HCT116 (cell line): ENCODE results near the gene PPM1A. TPM values are rescaled to one million over a fixed set of nuclear protein-coding genes. Genes with fewer than 3 reads are reported as not detected.

ENCODE experiments used
- ATAC-seq: fragments of 200-7000 bp; cut with Tn5 transposase; 2 replicates; pipeline ENCODE4 v1.9.1; 2020; ENCODE audit warnings: mild to moderate bottlenecking, moderate library complexity
- BruUV-seq: library from RNA; stranded (reverse); fragments of 400-500 nt; replicated peaks from 2 replicates; lab custom pipeline; 2021; lab: Mats Ljungman, UMichigan
- CTCF ChIA-PET: fragments of 300-600 bp; sonication (Branson Sonifier 250); formaldehyde crosslinking; loops from one replicate; lab custom pipeline; 2021; ENCODE audit warnings: antibody characterized with exemption; lab: Charles Lee
- POLR2A ChIA-PET: fragments of 300-600, 350-600 bp; sonication (Branson Sonifier 250); formaldehyde crosslinking; loops from one replicate; lab custom pipeline; 2021; ENCODE audit warnings: antibody characterized with exemption; lab: Charles Lee
- RAD21 ChIA-PET, 2 experiments: fragments of 300-600 bp; sonication (Branson Sonifier 250); formaldehyde crosslinking; loops; one replicate each; lab custom pipeline; 2023; ENCODE audit warnings: low total read pairs in 2 of 2; ENCODE audit not compliant: uncharacterized antibody in 2 of 2, unreplicated experiment in 2 of 2, low non-redundant PET in 1 of 2; lab: Charles Lee
- DNase-seq: peaks from one replicate; pipeline ENCODE4 v3.0.0-alpha.2; 2010; ENCODE audit warnings: low read depth, low spot score
- H2AFZ ChIP-seq: fragments of 200-600 bp; shearing (Covaris generic), sonication (generic); 2 replicates; pipeline ENCODE4 v1.6.1; 2017; ENCODE audit warnings: low read depth, mixed run types, mixed read lengths, antibody characterized with exemption, low read length; ENCODE audit not compliant: poor library complexity, severe bottlenecking
- H3K27ac ChIP-seq: 2 replicates; pipeline ENCODE4 v1.5.1; 2012; ENCODE audit warnings: low read depth, low read length
- H3K27me3 ChIP-seq: fragments of 200-600 bp; sonication (generic); 2 replicates; pipeline ENCODE4 v1.6.1; 2016; ENCODE audit warnings: mixed run types, low read length, mixed read lengths; ENCODE audit not compliant: insufficient read depth
- H3K36me3 ChIP-seq, 2 experiments: fragments of 200-500 bp in 1 of 2; fragments of 200-600 bp in 1 of 2; sonication (Bioruptor generic) in 1 of 2; sonication (generic) in 1 of 2; 2 replicates each; pipeline versions ENCODE4 v1.5.1 to v1.6.1; 2014 to 2016; ENCODE audit warnings: low read length in 2 of 2, inconsistent platforms in 1 of 2, mixed read lengths in 1 of 2, mixed run types in 1 of 2; ENCODE audit not compliant: insufficient read depth in 2 of 2, control insufficient read depth in 1 of 2
- H3K4me1 ChIP-seq, 2 experiments: fragments of 200-600 bp in 1 of 2; sonication (generic) in 1 of 2; 2 replicates each; pipeline versions ENCODE4 v1.5.1 to v1.6.1; 2012 to 2017; ENCODE audit warnings: low read length in 2 of 2, inconsistent platforms in 1 of 2, mild to moderate bottlenecking in 1 of 2, mixed read lengths in 1 of 2, mixed run types in 1 of 2, moderate library complexity in 1 of 2; ENCODE audit not compliant: insufficient read depth in 2 of 2, control insufficient read depth in 1 of 2
- H3K4me2 ChIP-seq: fragments of 200-600 bp; sonication (generic); 2 replicates; pipeline ENCODE4 v1.6.1; 2017; ENCODE audit warnings: mixed run types, low read length, mixed read lengths
- H3K4me3 ChIP-seq, 2 experiments: fragments of 200-600 bp in 1 of 2; sonication (generic) in 1 of 2; replicated peaks in 1 of 2; 2 replicates each; pipeline ENCODE4 v1.5.1; 2011 to 2016; ENCODE audit warnings: low read length in 2 of 2, control low read depth in 1 of 2, low read depth in 1 of 2, mild to moderate bottlenecking in 1 of 2, mixed read lengths in 1 of 2, mixed run types in 1 of 2
- H3K79me2 ChIP-seq: fragments of 200-600 bp; sonication (generic); 2 replicates; pipeline ENCODE4 v1.6.1; 2017; ENCODE audit warnings: mild to moderate bottlenecking, mixed run types, low read length, moderate library complexity, mixed read lengths; ENCODE audit not compliant: insufficient read depth
- H3K9ac ChIP-seq: fragments of 200-600 bp; sonication (generic); 2 replicates; pipeline ENCODE4 v1.6.1; 2016; ENCODE audit warnings: low read length, mixed read lengths
- H3K9me2 ChIP-seq: fragments of 200-600 bp; sonication (generic), shearing (Covaris generic); 2 replicates; pipeline ENCODE4 v1.6.1; 2017; ENCODE audit warnings: mixed run types, mild to moderate bottlenecking, moderate library complexity; ENCODE audit not compliant: insufficient read depth
- H3K9me3 ChIP-seq, 2 experiments: fragments of 200-500 bp in 1 of 2; fragments of 200-600 bp in 1 of 2; sonication (Bioruptor generic) in 1 of 2; sonication (generic) in 1 of 2; 2 replicates each; pipeline ENCODE4 v1.6.1; 2014 to 2017; ENCODE audit warnings: low read length in 2 of 2, mixed read lengths in 2 of 2, inconsistent platforms in 1 of 2, low read depth in 1 of 2, mild to moderate bottlenecking in 1 of 2, mixed run types in 1 of 2, moderate library complexity in 1 of 2; ENCODE audit not compliant: control insufficient read depth in 1 of 2, insufficient read depth in 1 of 2
- H4K20me1 ChIP-seq: fragments of 200-600 bp; sonication (generic), shearing (Covaris generic); 2 replicates; pipeline ENCODE4 v1.6.1; 2017; ENCODE audit warnings: mixed run types, mild to moderate bottlenecking, moderate library complexity; ENCODE audit not compliant: insufficient read depth
- ATF3 ChIP-seq: IDR thresholded peaks from 2 replicates; pipeline ENCODE4 v1.6.1; 2012
- CBX3 ChIP-seq: IDR thresholded peaks from 2 replicates; pipeline ENCODE4 v1.6.1; 2012; ENCODE audit warnings: low read depth
- CEBPB ChIP-seq: IDR thresholded peaks from 2 replicates; pipeline ENCODE4 v1.6.1; 2012; ENCODE audit warnings: low read depth
- EGR1 ChIP-seq: IDR thresholded peaks from 2 replicates; pipeline ENCODE4 v1.6.1; 2012; ENCODE audit warnings: low read depth
- ELF1 ChIP-seq: IDR thresholded peaks from 2 replicates; pipeline ENCODE4 v1.6.1; 2012; ENCODE audit warnings: low read depth, borderline replicate concordance
- EZH2 ChIP-seq: fragments of 200-600 bp; sonication (generic); IDR thresholded peaks from 2 replicates; pipeline ENCODE4 v1.6.1; 2017; ENCODE audit warnings: antibody characterized with exemption, mixed run types
- EZH2phosphoT487 ChIP-seq: fragments of 200-600 bp; IDR thresholded peaks from 2 replicates; pipeline ENCODE4 v1.6.1; 2018; ENCODE audit warnings: antibody characterized with exemption, borderline replicate concordance
- FOSL1 ChIP-seq: IDR thresholded peaks from 2 replicates; pipeline ENCODE4 v1.6.1; 2012; ENCODE audit warnings: low read depth
- MAX ChIP-seq: IDR thresholded peaks from 2 replicates; pipeline ENCODE4 v1.6.1; 2012
- POLR2AphosphoS5 ChIP-seq: IDR thresholded peaks from 2 replicates; pipeline ENCODE4 v1.6.1; 2011; ENCODE audit warnings: mild to moderate bottlenecking, low read depth, low read length, moderate library complexity
- REST ChIP-seq: IDR thresholded peaks from 2 replicates; pipeline ENCODE4 v1.6.1; 2012; ENCODE audit warnings: low read depth
- SIN3A ChIP-seq: IDR thresholded peaks from 2 replicates; pipeline ENCODE4 v1.6.1; 2012; ENCODE audit warnings: low read depth
- SP1 ChIP-seq: IDR thresholded peaks from 2 replicates; pipeline ENCODE4 v1.6.1; 2012; ENCODE audit warnings: low read depth
- TCF7L2 ChIP-seq: IDR thresholded peaks from 2 replicates; pipeline ENCODE4 v1.7.0; 2011; ENCODE audit warnings: borderline replicate concordance, inconsistent platforms; ENCODE audit not compliant: insufficient read depth, insufficient read length; ENCODE audit errors: extremely low read depth
- YY1 ChIP-seq: IDR thresholded peaks from 2 replicates; pipeline ENCODE4 v1.6.1; 2011; ENCODE audit warnings: low read length, low read depth, moderate library complexity, mild to moderate bottlenecking; ENCODE audit not compliant: insufficient replicate concordance; ENCODE audit errors: extremely low read depth
- ZNF274 ChIP-seq: fragments of 200-500 bp; sonication (Bioruptor generic); IDR thresholded peaks from 2 replicates; pipeline ENCODE4 v1.6.1; 2014; ENCODE audit warnings: mild to moderate bottlenecking, low read depth, low read length, inconsistent platforms
- intact Hi-C: fragments of 100-400 bp; cut with micrococcal nuclease; formaldehyde crosslinking; loops from 2 replicates; pipeline ENCODE4 v1.10.0; 2022
- total RNA-seq: library from RNA; stranded (reverse); gene quantifications from one replicate; pipeline ENCODE4 v1.2.1, GENCODE V29; 2021; ENCODE audit not compliant: unreplicated experiment

Gene PPM1A
- total RNA-seq, 1 experiment from 2014 or later: 32.8 TPM

- no peak overlapping the region for H3K9ac ChIP-seq
- H3K4me3 ChIP-seq: no peak overlapping the region
- TF ChIP-seq EZH2phosphoT487 (no peak), SP1 (no peak), CBX3 (no peak), EGR1 (no peak), TCF7L2 (no peak), MAX (no peak), EZH2 (no peak), YY1 (no peak), POLR2AphosphoS5 (no peak)
- DNase-seq (no peak), ATAC-seq (no peak)
- no peaks in the 10 kb centered on the region for H4K20me1 ChIP-seq
- no peak overlapping the region for H3K4me2 ChIP-seq
- H3K36me3 ChIP-seq: no peaks in the 10 kb centered on the region
- POLR2A ChIA-PET: no interaction called here
- H3K4me1 ChIP-seq: no peaks in the 10 kb centered on the region
- H3K9me3 ChIP-seq: no peaks in the 10 kb centered on the region
- no peaks in the 10 kb centered on the region for H3K27me3 ChIP-seq
- no peak overlapping the region for H3K27ac ChIP-seq
- H2AFZ ChIP-seq: no peak overlapping the region
- intact Hi-C loops: no loop called here
- CTCF ChIA-PET: no interaction called here
- RAD21 ChIA-PET: no interaction called here
- no peaks in the 10 kb centered on the region for H3K79me2 ChIP-seq
- no TSS peak for BruUV-seq
- no peaks in the 10 kb centered on the region for H3K9me2 ChIP-seq
Measured at GRCh38 chr14:60343571-60344071, 94.6 kb downstream of the PPM1A start.

- ATAC-seq (no peak), DNase-seq (no peak)
- no peak overlapping the region for H2AFZ ChIP-seq
- H3K4me1 ChIP-seq: no peaks in the 10 kb centered on the region
- RAD21 ChIA-PET: no interaction called here
- no peaks in the 10 kb centered on the region for H3K79me2 ChIP-seq
- H3K36me3 ChIP-seq: no peaks in the 10 kb centered on the region
- no peak overlapping the region for H3K4me2 ChIP-seq
- BruUV-seq: no TSS peak
- no peaks in the 10 kb centered on the region for H3K9me3 ChIP-seq
- H3K27ac ChIP-seq: no peak overlapping the region
- CTCF ChIA-PET: no interaction called here
- H3K9ac ChIP-seq: no peak overlapping the region
- intact Hi-C loops: no loop called here
- no peaks in the 10 kb centered on the region for H4K20me1 ChIP-seq
- POLR2A ChIA-PET: no interaction called here
- no peak overlapping the region for H3K4me3 ChIP-seq
- H3K27me3 ChIP-seq: no peaks in the 10 kb centered on the region
- no peaks in the 10 kb centered on the region for H3K9me2 ChIP-seq
- TF ChIP-seq REST (no peak), EGR1 (no peak), CEBPB (no peak), CBX3 (no peak), EZH2phosphoT487 (no peak), ELF1 (no peak), SP1 (no peak), ATF3 (no peak), MAX (no peak), EZH2 (no peak), FOSL1 (no peak), ZNF274 (no peak), SIN3A (no peak), YY1 (no peak)
- TF ChIP-seq, all 23 proteins: peak for 0
Measured at GRCh38 chr14:60344751-60345150, 95.7 kb downstream of the PPM1A start.
